H7 (cell line): ENCODE measurements around the gene TEP1. TPM values are rescaled to one million over a fixed set of nuclear protein-coding genes. Genes with fewer than 3 reads are reported as not detected.
"Not testable (repeated sequence)": the region's sequence is repeated elsewhere in the genome, so short reads cannot be mapped to it uniquely, and the experiment has no call there.

Experiments
- DNase-seq: peaks from one replicate; pipeline ENCODE4 v3.0.0; 2012
- H3K27me3 ChIP-seq: 2 replicates; pipeline ENCODE4 v1.6.0; 2011; ENCODE audit warnings: mild to moderate bottlenecking, low read length; ENCODE audit not compliant: control insufficient read depth, insufficient read depth
- H3K36me3 ChIP-seq: replicated peaks from 2 replicates; pipeline ENCODE4 v1.5.1; 2011; ENCODE audit warnings: low read length; ENCODE audit not compliant: control insufficient read depth, insufficient read depth
- H3K4me3 ChIP-seq: 2 replicates; pipeline ENCODE4 v1.5.1; 2011; ENCODE audit warnings: low read depth, mild to moderate bottlenecking, control low read depth, low read length, moderate library complexity; ENCODE audit not compliant: insufficient read depth
- total RNA-seq: library from RNA; depleted of rRNA; stranded (reverse); fragments of >200 nt; shearing (Covaris generic); gene quantifications from 2 replicates; pipeline ENCODE4 v1.2.3, GENCODE V29; 2014

The TEP1 gene
- total RNA-seq, 1 experiment from 2014 or later: 10.5 TPM

DNA sequence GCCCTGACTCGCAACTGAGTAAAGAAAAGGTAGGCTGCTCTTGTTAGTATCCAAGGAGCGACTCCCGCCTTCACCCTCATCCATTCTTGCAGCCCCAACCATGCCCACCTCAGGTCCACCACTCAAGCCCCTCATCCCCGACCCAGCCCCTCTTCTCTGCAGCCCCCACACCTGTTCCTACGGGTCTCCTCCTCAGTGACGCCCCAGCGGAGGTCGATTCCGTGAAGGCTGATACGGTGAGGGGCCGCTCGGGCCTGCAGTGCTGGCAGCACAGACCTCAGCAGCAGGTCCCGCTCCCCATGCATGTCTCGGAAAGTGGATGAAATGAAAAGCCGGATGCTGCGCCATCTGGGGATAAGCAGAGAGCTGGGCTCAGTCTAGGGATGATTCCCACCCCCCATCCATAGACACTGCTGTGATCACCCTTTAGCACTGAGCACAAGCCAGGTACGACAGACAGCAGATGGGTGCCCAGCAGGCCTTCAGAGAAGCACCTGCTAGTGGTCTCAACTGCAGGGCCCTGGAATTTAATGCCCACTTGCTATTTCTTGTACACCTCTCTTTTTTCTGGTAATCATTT is 26.9 kb downstream of the TEP1 start:
- Histone ChIP-seq H3K27me3 (no peaks in the 10 kb centered on the region), H3K4me3 (no peak overlapping the region), H3K36me3 (peaks cover 25% of the 10 kb centered on the region)
- no peak for DNase-seq

- peaks cover 21% of the 10 kb centered on the region for H3K36me3 ChIP-seq
These were observed 28.4 kb downstream of the TEP1 start for GRCh38 chr14:20384886-20385285.

DNA sequence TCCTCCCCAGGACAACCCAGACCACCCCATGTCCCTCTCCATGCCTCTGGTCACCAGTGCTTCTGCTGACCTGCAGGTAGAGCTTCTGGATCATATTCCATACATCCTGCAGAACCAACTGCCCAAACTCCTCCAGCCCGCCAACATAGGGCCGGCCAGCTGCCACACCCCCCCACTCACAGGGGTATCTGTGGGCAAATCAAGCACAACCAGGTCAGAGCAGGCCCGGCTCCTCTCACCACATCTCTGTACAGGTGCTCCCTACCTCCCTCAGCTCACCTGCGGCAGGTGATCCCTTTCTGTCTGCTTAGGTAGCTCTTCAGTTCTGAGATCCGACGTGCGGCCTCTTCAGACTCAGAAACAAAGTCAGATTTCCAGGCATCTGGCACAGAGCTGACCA is 29.0 kb downstream of the TEP1 start:
- no peak overlapping the region for H3K4me3 ChIP-seq
- DNase-seq: no peak
- H3K36me3 ChIP-seq: peaks cover 26% of the 10 kb centered on the region
- no peaks in the 10 kb centered on the region for H3K27me3 ChIP-seq

More at GRCh38 chr14:20384886-20385285, 28.4 kb downstream of the TEP1 start:
- Histone ChIP-seq H3K27me3 (no peaks in the 10 kb centered on the region), H3K4me3 (no peak overlapping the region)
- DNase-seq: no peak

DNA sequence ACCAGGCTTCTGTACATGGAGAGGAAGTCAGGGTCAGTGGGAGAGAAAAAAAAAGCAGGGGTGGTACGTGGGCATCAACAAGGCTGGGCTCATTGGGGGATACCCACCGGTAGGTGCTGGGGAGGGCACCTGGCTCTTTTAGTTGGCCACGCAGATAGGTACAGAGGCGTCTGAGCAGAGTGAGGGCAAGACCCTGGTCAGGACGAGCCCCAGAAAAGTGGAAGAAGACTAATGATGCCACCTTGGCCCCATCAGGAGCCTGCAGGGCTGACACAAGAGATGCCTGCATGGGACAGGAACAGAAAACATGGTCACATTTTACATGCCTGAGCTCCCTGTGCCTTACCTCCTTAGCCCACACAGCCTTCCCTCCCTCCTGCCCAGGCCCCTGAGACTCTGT is 29.7 kb downstream of the TEP1 start:
- DNase-seq: no peak
- Histone ChIP-seq H3K36me3 (peaks cover 29% of the 10 kb centered on the region), H3K4me3 (no peak overlapping the region), H3K27me3 (no peaks in the 10 kb centered on the region)

- Histone ChIP-seq H3K27me3 (no peaks in the 10 kb centered on the region), H3K4me3 (no peak overlapping the region), H3K36me3 (peaks cover 31% of the 10 kb centered on the region)
- no peak for DNase-seq
These were observed 30.3 kb downstream of the TEP1 start for GRCh38 chr14:20383032-20383431.

DNA sequence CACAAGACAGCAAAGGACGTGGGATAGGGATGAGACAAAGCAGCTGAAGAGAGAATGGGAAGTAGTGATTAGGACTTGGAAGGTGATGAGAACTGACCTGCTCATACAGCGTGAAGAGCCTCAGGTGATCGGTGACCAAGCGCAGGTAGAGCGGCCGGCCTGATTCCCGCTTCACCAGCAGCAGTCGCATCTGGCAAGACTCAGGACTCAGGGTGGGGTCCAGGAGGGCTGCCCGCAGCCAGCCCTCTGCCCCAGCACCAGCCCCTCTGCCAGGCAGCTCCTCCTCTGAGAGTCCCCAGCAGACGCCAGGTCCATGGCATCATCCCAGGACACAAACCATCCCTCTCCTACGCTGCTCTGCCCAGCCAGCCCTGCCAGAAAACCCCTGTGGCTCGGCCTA is 30.8 kb downstream of the TEP1 start:
- no peak for DNase-seq
- H3K36me3 ChIP-seq: peaks cover 31% of the 10 kb centered on the region
- no peak overlapping the region for H3K4me3 ChIP-seq
- H3K27me3 ChIP-seq: no peaks in the 10 kb centered on the region

GRCh38 chr14:20381341-20381740 is 32.0 kb downstream of the TEP1 start:
- Histone ChIP-seq H3K4me3 (no peak overlapping the region), H3K36me3 (peaks cover 32% of the 10 kb centered on the region), H3K27me3 (no peaks in the 10 kb centered on the region)
- no peak for DNase-seq

- H3K4me3 ChIP-seq: no peak overlapping the region
- H3K27me3 ChIP-seq: no peaks in the 10 kb centered on the region
- DNase-seq: no peak
- H3K36me3 ChIP-seq: peaks cover 30% of the 10 kb centered on the region
These were observed 32.6 kb downstream of the TEP1 start for GRCh38 chr14:20380681-20381080.

DNA sequence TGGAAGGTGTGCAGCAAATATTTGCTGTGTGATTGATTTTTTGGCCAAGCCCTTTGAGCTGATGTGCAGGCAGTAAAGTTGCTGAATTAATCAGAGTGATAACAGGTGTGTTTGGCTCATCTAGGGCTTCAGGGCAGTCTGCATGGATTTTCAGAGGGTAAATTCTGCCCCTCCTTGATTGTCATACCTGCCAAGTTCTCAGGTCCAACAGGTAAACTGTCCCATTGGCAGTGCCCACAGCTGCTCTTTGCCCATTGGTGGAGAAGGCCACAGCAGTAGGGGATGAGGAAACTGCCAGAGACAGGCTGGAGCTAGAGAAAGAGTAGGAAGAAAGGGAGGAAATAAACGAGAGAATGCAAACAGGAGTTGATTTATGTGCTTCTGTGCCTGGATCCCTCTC is 33.6 kb downstream of the TEP1 start:
- no peak for DNase-seq
- peaks cover 26% of the 10 kb centered on the region for H3K36me3 ChIP-seq

GRCh38 chr14:20377171-20377570 is 36.1 kb downstream of the TEP1 start:
- H3K4me3 ChIP-seq: no peak overlapping the region
- peaks cover 25% of the 10 kb centered on the region for H3K36me3 ChIP-seq
- no peak for DNase-seq
- no peaks in the 10 kb centered on the region for H3K27me3 ChIP-seq

More for the DNA sequence above, 33.6 kb downstream of the TEP1 start:
- no peak overlapping the region for H3K4me3 ChIP-seq
- no peaks in the 10 kb centered on the region for H3K27me3 ChIP-seq

- Histone ChIP-seq H3K36me3 (peaks cover 23% of the 10 kb centered on the region), H3K4me3 (no peak overlapping the region), H3K27me3 (no peaks in the 10 kb centered on the region)
- peak; percentile 32 for DNase-seq
These were observed 37.2 kb downstream of the TEP1 start for GRCh38 chr14:20376071-20376588.

GRCh38 chr14:20375471-20375870 is 37.8 kb downstream of the TEP1 start:
- DNase-seq: no peak
- H3K27me3 ChIP-seq: no peaks in the 10 kb centered on the region
- H3K4me3 ChIP-seq: no peak overlapping the region
- H3K36me3 ChIP-seq: peaks cover 23% of the 10 kb centered on the region

DNA sequence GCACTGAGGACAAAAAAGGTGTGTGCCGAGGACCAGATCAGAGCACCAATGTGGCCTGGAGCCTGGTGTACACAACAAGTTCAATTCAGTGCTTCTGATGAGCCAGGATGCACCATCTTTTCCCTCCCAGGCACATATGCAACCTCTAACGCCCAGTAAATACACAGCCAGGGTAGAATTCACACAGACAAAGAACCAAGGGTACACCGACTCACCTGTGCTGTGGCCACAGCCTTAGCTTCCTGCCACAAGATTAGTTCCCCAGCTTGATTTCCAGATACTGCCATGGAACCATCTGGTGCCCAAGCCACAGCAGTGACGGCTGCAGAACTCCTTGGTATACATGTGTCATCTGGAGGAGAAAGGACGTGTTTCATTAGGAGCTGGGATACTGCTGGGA is 40.5 kb downstream of the TEP1 start:
- Histone ChIP-seq H3K36me3 (peaks cover 14% of the 10 kb centered on the region), H3K27me3 (no peaks in the 10 kb centered on the region), H3K4me3 (no peak overlapping the region)
- DNase-seq: no peak

DNA sequence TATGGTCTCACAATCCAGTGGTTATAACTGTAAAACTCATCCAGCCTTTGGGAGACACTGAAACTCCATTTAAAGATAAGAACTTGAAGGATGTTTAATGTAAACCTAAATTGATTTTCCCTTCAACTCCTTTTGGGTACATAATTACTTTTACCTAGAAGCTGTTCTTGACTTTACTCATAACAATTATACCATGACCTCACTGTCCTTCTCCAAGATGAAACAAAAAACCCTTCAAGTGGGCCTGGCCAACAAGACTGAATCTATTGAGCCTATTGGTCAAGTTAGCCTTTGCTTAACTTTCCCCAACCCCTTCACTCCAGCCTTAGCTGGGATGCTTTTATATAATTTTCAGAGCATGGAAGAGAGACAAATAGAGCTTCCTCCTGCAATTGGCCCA is 47.4 kb downstream of the TEP1 start:
- Histone ChIP-seq H3K4me3 (no peak overlapping the region), H3K36me3 (peaks cover 5% of the 10 kb centered on the region), H3K27me3 (no peaks in the 10 kb centered on the region)
- no peak for DNase-seq

DNA sequence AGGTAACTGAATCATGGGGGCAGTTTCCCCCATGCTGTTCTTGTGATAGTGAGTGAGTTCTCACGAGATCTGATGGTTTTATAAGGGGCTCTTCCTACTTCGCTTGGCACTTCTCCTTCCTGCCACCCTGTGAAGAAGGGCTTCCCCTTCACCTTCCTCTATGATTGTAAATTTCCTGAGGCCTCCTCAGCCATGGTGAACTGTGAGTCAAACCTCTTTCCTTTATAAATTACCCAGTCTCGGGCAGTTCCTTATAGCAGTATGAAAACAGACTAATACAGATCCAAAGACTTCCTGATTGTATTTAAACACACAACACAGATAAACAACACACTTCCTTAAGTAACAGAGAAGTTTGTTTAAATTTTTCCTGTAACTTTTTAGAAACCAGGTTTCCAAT is 54.8 kb downstream of the TEP1 start:
- H3K27me3 ChIP-seq: not testable (repeated sequence)
- peaks cover 13% of the 10 kb centered on the region for H3K36me3 ChIP-seq

GRCh38 chr14:20356422-20356821 is 56.9 kb downstream of the TEP1 start:
- H3K36me3 ChIP-seq: peaks cover 19% of the 10 kb centered on the region
- no peak overlapping the region for H3K4me3 ChIP-seq
- DNase-seq: no peak
- H3K27me3 ChIP-seq: no peaks in the 10 kb centered on the region

More for the DNA sequence above, 54.8 kb downstream of the TEP1 start:
- H3K4me3 ChIP-seq, DNase-seq: not testable (repeated sequence)
